ENCODE results near the gene PKD2L1.
A peak's percentile ranks its signal among the peaks of the same experiment; 100 is the strongest.

The PKD2L1 gene

GRCh38 chr10:100340948-100341847 lies 11.2 kb upstream of the PKD2L1 start:
- DNase-seq (ENCODE audit: low read depth in 1 of 2, low spot score in 1 of 2) = no peak
- Histone ChIP-seq H3K4me3 (replicated peaks; ENCODE audit: insufficient read depth, low read length) (no peak overlapping the region), H3K27ac (replicated peaks) (no peak overlapping the region), H3K27me3 (ENCODE audit: insufficient read depth, poor library complexity, severe bottlenecking) (no peaks in the 10 kb centered on the region)
- no peak for TF ChIP-seq REST (IDR thresholded peaks at IDR 0.05; ENCODE audit: insufficient replicate concordance, low read depth)
- TF ChIP-seq GABPA (IDR thresholded peaks at IDR 0.05; ENCODE audit: low read depth) = no peak
- no peak for TF ChIP-seq CTCF (IDR thresholded peaks at IDR 0.05; ENCODE audit: insufficient read depth, low read length)
- no peak for TF ChIP-seq SPI1 (IDR thresholded peaks at IDR 0.05; ENCODE audit: borderline replicate concordance, low read depth)
- TF ChIP-seq POLR2AphosphoS5 (IDR thresholded peaks at IDR 0.05; ENCODE audit: low read depth) = no peak

GRCh38 chr10:100339236-100339635 lies 9.2 kb upstream of the PKD2L1 start:
- TF ChIP-seq SPI1 (IDR thresholded peaks at IDR 0.05; ENCODE audit: borderline replicate concordance, low read depth) (peak; percentile 54; the same call in 1 of the 2 replicates), GABPA (IDR thresholded peaks at IDR 0.05; ENCODE audit: low read depth) (no peak)
- Histone ChIP-seq H3K27ac (replicated peaks) (no peak overlapping the region), H3K27me3 (ENCODE audit: insufficient read depth, poor library complexity, severe bottlenecking) (no peaks in the 10 kb centered on the region), H3K4me3 (replicated peaks; ENCODE audit: insufficient read depth, low read length) (no peak overlapping the region)
- peak in 1 of 2 experiments; percentile 36 for DNase-seq (ENCODE audit: low read depth in 1 of 2, low spot score in 1 of 2)

- no peak overlapping the region for H3K4me3 ChIP-seq (replicated peaks; ENCODE audit: insufficient read depth, low read length)
- no peaks in the 10 kb centered on the region for H3K27me3 ChIP-seq (ENCODE audit: insufficient read depth, poor library complexity, severe bottlenecking)
- DNase-seq (ENCODE audit: low read depth in 1 of 2, low spot score in 1 of 2) = peak in 1 of 2 experiments; percentile 69
- H3K27ac ChIP-seq (replicated peaks) = no peak overlapping the region
- no peak for TF ChIP-seq GABPA (IDR thresholded peaks at IDR 0.05; ENCODE audit: low read depth)
- TF ChIP-seq CTCF (IDR thresholded peaks at IDR 0.05; ENCODE audit: insufficient read depth, low read length) = peak; percentile 86
Observed at GRCh38 chr10:100338434-100339036, 8.5 kb upstream of the PKD2L1 start.

GRCh38 chr10:100334762-100335161 lies 4.7 kb upstream of the PKD2L1 start:
- Histone ChIP-seq H3K27me3 (ENCODE audit: insufficient read depth, poor library complexity, severe bottlenecking) (no peaks in the 10 kb centered on the region), H3K4me3 (replicated peaks; ENCODE audit: insufficient read depth, low read length) (no peak overlapping the region)

More at GRCh38 chr10:100334762-100335161, 4.7 kb upstream of the PKD2L1 start:
- TF ChIP-seq REST (IDR thresholded peaks at IDR 0.05; ENCODE audit: insufficient replicate concordance, low read depth) (no peak), POLR2AphosphoS5 (IDR thresholded peaks at IDR 0.05; ENCODE audit: low read depth) (no peak), GABPA (IDR thresholded peaks at IDR 0.05; ENCODE audit: low read depth) (no peak), CTCF (IDR thresholded peaks at IDR 0.05; ENCODE audit: insufficient read depth, low read length) (no peak), SPI1 (IDR thresholded peaks at IDR 0.05; ENCODE audit: borderline replicate concordance, low read depth) (no peak)
- H3K27ac ChIP-seq (replicated peaks) = no peak overlapping the region
- DNase-seq (ENCODE audit: low read depth in 1 of 2, low spot score in 1 of 2) = peak in 1 of 2 experiments; percentile 13

Data from HL-60 (cell line).